ENCODE results near the gene RNU6-8.

The RNU6-8 gene

GRCh38 chr14:32192712-32193373 is 10.2 kb downstream of the RNU6-8 start:
- POLR2A ChIA-PET = no interaction called here

GRCh38 chr14:32190673-32191072 is 12.4 kb downstream of the RNU6-8 start:
- TF ChIP-seq ZFP69B (tag by site-specific recombination; IDR thresholded peaks at IDR 0.05) (no peak), REPIN1 (tag by site-specific recombination; IDR thresholded peaks at IDR 0.05; ENCODE audit: low read depth) (no peak), ZNF629 (tag by site-specific recombination; IDR thresholded peaks at IDR 0.05) (no peak), ZBTB49 (tag by site-specific recombination; IDR thresholded peaks at IDR 0.05; ENCODE audit: low read depth) (no peak), ZNF211 (tag by site-specific recombination; IDR thresholded peaks at IDR 0.05; ENCODE audit: low read depth) (no peak), ZNF580 (tag by site-specific recombination; IDR thresholded peaks at IDR 0.05) (no peak), MYNN (tag by site-specific recombination; IDR thresholded peaks at IDR 0.05; ENCODE audit: borderline replicate concordance) (no peak), BCL6B (tag by site-specific recombination; IDR thresholded peaks at IDR 0.05) (no peak), EGR2 (tag by site-specific recombination; IDR thresholded peaks at IDR 0.05; ENCODE audit: low read depth) (no peak), ZNF280D (tag by site-specific recombination; IDR thresholded peaks at IDR 0.05) (no peak), ZEB2 (tag by site-specific recombination; IDR thresholded peaks at IDR 0.05) (no peak)
- TF ChIP-seq, protein P1, sequence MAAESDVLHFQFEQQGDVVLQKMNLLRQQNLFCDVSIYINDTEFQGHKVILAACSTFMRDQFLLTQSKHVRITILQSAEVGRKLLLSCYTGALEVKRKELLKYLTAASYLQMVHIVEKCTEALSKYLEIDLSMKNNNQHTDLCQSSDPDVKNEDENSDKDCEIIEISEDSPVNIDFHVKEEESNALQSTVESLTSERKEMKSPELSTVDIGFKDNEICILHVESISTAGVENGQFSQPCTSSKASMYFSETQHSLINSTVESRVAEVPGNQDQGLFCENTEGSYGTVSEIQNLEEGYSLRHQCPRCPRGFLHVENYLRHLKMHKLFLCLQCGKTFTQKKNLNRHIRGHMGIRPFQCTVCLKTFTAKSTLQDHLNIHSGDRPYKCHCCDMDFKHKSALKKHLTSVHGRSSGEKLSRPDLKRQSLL (tag by site-specific recombination; IDR thresholded peaks at IDR 0.05) = no peak
- TF ChIP-seq, protein P2, sequence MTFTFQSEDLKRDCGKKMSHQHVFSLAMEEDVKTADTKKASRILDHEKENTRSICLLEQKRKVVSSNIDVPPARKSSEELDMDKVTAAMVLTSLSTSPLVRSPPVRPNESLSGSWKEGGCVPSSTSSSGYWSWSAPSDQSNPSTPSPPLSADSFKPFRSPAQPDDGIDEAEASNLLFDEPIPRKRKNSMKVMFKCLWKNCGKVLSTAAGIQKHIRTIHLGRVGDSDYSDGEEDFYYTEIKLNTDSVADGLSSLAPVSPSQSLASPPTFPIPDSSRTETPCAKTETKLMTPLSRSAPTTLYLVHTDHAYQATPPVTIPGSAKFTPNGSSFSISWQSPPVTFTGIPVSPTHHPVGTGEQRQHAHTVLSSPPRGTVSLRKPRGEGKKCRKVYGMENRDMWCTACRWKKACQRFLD (tag by site-specific recombination; IDR thresholded peaks at IDR 0.05) = no peak
- CTCF ChIA-PET = no interaction called here
- POLR2A ChIA-PET = no interaction called here
- Histone ChIP-seq H3K4me1 (ENCODE audit: control insufficient read depth, insufficient read depth, low read length) (0 out of 2 replicates have a peak, but pooled peaks cover 5% of the 10 kb centered on the region), H3K9me3 (ENCODE audit: control insufficient read depth, insufficient read depth, low read depth, low read length) (no peaks in the 10 kb centered on the region), H3K4me3 (ENCODE audit: low read depth, low read length) (no peak overlapping the region), H3K27ac (ENCODE audit: extremely low read depth, low read depth, low read length) (no peak overlapping the region), H3K36me3 (ENCODE audit: control insufficient read depth in 2 of 2, insufficient read depth in 1 of 2, low read length in 2 of 2) (no peaks in the 10 kb centered on the region)

More at GRCh38 chr14:32192712-32193373, 10.2 kb downstream of the RNU6-8 start:
- 0 out of 2 replicates have a peak, but pooled peaks cover 5% of the 10 kb centered on the region for H3K4me1 ChIP-seq (ENCODE audit: control insufficient read depth, insufficient read depth, low read length)
- CTCF ChIA-PET = no interaction called here
- no peaks in the 10 kb centered on the region for H3K36me3 ChIP-seq (ENCODE audit: control insufficient read depth in 2 of 2, insufficient read depth in 1 of 2, low read length in 2 of 2)
- H3K27ac ChIP-seq (ENCODE audit: extremely low read depth, low read depth, low read length) = no peak overlapping the region
- no peaks in the 10 kb centered on the region for H3K9me3 ChIP-seq (ENCODE audit: control insufficient read depth, insufficient read depth, low read depth, low read length)
- no peak overlapping the region for H3K4me3 ChIP-seq (ENCODE audit: low read depth, low read length)
- no peak for TF ChIP-seq ZNF514 (tag by site-specific recombination; IDR thresholded peaks at IDR 0.05)
- no peak for TF ChIP-seq ZNF48 (tag by site-specific recombination; IDR thresholded peaks at IDR 0.05)
- no peak for TF ChIP-seq ZNF785 (tag by site-specific recombination; IDR thresholded peaks at IDR 0.05)
- TF ChIP-seq ZNF138 (tag by site-specific recombination; IDR thresholded peaks at IDR 0.05; ENCODE audit: borderline replicate concordance) = no peak
- TF ChIP-seq ZNF747 (tag by site-specific recombination; IDR thresholded peaks at IDR 0.05) = no peak
- no peak for TF ChIP-seq ZNF843 (tag by site-specific recombination; IDR thresholded peaks at IDR 0.05)
- TF ChIP-seq SETDB1 (IDR thresholded peaks at IDR 0.05; ENCODE audit: insufficient read length, low read length) = no peak
- TF ChIP-seq ZNF654 (tag by site-specific recombination; IDR thresholded peaks at IDR 0.05; ENCODE audit: low read depth) = no peak

All from HEK293 (cell line).